HG03439 (cell line): ENCODE data around the gene RRN3.
"Not testable (repeated sequence)": the region's sequence is repeated elsewhere in the genome, so short reads cannot be mapped to it uniquely, and the experiment has no call there.

Source experiments
- ATAC-seq: cut with Tn5 transposase; IDR thresholded peaks from one replicate; pipeline ENCODE4 v1.9.1; 2021; ENCODE audit warnings: mild to moderate bottlenecking, moderate library complexity; ENCODE audit not compliant: unreplicated experiment

RRN3 gene, protein sequence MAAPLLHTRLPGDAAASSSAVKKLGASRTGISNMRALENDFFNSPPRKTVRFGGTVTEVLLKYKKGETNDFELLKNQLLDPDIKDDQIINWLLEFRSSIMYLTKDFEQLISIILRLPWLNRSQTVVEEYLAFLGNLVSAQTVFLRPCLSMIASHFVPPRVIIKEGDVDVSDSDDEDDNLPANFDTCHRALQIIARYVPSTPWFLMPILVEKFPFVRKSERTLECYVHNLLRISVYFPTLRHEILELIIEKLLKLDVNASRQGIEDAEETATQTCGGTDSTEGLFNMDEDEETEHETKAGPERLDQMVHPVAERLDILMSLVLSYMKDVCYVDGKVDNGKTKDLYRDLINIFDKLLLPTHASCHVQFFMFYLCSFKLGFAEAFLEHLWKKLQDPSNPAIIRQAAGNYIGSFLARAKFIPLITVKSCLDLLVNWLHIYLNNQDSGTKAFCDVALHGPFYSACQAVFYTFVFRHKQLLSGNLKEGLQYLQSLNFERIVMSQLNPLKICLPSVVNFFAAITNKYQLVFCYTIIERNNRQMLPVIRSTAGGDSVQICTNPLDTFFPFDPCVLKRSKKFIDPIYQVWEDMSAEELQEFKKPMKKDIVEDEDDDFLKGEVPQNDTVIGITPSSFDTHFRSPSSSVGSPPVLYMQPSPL

DNA sequence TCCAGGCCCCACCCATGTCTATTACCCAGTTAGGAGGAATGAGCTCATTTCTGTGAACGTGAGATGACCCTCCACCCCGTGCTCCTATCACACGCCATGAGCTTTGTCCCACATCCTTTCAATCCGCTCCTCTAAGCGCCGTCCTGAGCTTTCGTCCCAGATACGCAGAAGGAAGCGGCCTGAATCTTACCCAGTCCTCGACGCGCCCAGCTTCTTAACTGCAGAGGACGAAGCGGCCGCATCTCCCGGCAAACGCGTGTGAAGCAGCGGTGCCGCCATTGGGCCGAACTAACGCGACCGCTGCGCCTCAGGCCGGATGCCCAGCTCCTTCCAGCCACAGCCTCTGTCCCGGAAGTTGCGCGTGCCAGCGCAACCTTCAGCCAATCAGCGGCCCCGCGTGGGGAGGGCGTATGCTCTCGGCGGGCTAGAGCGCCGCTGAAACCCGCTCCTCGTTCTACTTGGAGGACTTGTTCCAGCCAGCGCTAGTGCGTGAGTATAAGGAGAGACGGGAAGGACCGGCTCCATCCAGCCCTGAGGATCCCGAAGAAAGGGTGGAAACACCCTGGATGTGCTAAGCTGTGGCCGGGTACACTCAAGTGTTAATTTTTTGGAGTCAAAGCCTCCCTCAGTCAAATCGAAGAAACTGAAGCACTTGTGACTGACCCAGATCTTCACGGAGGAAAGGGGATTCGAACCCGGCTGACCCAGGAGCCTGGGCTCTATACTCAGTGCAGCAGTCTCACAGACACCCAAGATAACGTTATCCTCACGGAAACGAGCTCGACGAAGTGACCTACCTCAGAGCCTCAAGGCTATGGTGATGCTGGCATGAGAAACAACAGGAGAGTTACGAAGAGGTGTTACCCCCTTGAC lies at the start of gene RRN3:
Gene RRN3, minus strand, starts transcription at position 318 of the 873 bp plus-strand sequence. Its CDS starts 39 bp downstream, at position 279.
- ATAC-seq, result peak; percentile 96

DNA sequence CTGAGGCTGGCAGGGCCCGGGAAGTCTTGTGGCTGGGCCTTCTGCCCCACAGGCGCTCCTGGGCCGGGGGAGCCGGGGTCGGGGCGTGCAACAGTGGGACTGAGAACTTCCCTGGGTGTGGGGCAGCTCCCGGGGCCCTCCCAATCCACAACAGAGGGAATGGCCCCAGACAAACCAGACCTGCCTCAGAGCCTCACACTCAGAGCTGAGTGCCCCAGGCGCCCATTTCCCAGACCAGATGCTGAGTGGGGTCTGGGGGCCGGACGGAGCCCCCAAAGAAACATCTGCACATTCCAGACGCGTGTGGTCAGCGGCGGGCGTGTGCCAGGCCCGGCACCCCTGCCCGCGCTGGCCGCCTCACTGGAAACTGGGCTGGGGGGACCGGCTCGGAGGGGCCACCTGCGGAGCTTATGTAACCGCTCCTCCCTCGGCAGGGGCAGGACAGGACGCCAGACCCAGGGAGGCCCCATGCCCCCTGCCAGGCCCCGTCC lies 49.6 kb upstream of the RRN3 start:
- ATAC-seq, result not testable (repeated sequence)

DNA sequence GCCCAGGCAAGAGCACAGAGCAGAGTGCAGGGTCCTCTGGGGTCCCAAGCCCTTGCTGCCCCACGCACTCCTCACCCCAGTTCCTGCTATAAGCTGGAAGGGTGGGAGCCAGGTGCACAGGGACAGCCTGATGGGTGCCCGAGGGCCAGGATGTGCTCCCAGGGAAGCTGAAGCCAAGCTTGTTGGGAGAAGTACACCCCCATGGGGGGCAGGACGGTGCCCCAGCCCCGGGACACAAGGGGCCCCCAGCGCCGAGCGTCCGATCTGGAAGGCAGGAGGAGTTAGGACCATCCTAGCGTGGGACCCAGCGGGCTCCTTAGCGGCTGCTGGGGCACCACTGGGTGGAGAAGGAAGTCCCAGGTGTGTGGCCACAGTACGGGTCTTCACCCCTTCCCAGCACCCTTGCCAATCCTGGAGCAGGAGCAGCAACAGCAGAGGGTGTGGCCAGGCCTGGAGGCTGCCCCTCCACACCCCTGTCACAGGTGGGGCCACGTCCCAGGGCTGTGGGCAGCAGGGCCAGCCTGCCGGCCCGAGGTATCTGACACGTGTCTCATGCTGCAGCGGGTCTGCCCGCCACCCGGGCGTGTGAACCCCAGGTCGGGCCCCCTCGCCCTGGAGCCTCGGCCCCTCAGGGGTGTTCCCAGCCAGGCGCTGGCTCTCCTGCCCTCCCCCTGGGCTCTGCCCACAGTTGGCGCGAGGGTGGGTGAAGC lies 49.0 kb upstream of the RRN3 start:
- not testable (repeated sequence) for ATAC-seq

DNA sequence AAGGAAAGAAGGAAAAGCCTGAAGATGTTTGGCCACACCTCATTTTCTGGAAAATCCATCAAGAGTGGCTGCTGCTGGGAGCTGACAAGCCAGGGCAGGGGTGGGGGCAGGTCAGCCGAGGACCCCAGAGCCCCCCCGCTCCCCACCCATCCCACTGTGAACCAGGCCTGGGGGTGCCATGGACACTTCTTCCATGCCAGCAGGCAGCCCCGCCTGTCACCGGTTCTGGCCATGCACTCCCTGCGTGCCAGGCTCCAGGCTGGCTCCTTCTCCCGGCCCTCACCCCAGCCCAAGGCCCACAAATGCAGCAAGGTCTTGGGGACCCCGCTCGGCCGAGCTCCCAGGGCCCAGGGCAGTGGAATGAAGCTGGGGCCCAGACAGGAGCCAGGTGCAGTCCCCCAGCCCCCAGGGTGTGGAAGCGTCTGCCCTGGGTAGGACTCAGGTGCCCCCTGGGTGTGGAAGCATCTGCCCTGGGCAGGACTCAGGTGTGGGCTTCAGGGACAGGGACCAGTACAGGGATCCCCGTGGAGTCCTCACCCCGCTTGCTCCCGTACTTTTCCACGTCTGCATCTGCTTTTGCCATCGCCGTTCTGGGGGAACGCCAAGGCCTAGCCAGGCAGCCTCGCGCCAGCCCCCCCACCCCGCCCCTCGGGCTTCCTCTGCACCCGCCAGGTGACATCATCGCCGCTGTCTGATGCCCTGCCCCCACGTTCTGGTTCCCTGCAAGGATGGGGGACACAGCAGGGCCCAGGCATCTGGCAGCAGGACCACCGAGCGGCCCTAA lies 48.2 kb upstream of the RRN3 start:
- not testable (repeated sequence) for ATAC-seq

DNA sequence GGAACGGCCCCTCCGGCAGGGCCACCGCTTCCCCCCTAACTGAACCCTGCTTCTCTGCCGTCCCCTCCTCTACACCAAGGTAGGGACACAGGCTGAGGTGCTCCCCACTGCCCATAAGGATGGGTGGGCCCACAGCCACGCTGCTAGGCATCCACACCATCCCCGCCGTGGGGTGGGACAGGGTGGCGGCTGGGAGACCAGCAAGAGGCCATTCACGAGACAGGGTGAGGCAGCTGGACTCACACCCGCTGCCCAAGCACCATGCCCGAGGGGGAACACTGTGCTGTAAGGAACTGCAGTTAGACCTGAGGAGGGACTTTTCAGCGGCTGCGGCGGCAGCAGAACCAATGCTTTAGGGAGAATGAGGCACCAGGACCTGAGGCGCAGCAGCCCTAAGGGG lies 47.5 kb upstream of the RRN3 start:
- no peak for ATAC-seq

DNA sequence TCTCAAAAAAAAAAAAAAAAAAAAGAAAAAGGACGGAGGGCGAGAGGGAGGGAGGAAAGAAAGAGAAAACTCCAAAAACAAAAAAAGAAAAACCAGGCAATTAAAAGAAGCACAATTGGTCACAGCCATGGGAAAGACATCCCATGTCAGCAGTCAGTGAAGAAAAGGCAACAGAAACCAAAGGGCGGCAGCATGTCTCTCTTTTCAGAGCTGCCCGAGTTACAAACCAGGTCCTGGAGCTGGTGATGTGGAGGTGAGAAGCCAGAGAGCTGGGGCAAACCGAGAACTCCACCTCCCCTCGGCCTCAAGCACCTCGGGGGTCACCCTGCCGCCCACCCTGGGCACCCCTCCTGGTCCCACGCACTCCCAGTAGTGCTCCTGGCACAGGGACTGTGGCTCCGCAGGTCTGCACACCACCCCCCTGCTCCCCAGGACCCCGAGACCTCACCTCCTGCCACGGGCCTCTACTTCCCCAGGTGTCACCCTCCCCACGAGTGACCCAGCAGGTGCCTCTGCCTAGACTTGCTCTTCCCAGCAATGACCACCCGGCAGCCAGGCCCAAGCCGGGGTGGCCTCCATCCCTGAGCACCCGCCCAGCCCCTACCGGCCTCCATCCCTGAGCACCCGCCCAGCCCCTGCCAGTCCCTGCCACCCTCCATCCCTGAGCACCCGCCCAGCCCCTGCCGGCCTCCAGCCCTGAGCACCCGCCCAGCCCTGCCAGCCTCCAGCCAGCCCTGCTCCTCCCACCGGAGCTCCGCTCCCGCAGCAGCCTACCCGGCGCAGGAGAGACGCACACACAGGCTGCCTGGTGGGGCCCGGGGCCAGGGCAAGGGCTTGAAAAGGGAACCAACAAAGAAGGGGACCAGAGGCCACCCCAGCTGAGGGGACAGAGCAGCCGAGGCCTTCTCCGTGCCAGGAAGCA lies 46.6 kb upstream of the RRN3 start:
- ATAC-seq, result not testable (repeated sequence)

DNA sequence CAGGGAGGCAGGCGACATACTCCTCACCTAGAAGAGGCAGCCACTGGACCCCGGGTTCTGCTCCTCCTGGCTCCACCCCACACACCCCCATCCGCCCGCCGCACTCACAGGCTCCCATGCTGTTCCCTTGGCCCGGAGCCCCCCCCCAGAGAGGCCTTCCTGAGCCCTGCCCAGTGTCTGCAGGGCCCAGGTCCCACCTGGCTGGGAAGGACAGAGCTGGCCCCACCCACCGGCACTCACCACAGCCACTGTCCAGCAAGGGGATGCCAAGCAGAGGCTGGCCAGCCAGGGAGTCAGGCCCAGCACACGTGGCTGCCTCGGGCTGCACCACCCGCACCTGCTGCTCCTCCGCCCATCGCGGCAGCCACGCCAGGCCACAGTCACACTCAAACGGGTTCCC lies 43.4 kb upstream of the RRN3 start:
- not testable (repeated sequence) for ATAC-seq

DNA sequence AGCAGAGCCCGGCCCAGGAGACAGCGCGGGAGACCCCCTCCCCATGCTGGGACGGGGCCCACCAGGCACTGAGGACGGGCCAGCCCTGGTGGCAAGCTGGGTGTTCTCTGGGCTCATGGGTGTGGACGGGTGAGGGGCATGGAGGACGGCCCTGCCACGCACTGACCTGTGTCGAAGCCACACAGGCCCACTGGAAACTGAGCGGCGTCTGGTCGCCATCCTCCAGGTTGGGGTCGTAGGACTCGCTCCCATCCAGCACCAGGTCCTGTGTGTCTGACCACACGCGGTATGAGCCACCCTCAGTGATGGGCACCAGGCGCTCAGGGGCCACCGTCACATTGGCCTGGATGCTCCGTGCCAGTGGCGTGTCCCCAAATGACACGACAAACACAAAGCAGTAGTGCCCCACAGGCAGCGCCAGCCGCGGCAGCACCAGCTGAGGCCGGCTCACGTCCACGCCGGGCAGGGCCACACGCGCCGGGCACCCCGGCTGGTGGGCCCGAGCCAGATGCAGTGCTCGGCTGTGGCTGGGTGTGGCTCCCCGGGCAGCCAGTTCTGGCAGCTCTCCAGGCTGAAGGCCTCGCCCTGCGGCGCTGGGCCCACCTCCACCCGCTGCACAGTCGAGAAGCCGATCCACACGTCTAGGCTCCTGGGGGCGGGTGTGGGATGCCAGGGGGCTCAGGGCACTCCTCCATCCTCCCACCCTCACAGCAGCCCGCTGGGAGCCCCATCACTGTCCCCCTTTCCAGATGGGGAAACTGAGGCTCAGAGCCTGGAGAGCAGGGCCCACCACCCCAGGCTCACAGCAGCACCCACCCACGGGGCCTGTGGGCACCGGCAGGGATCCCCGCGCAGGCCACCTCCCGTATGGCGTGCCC lies 41.6 kb upstream of the RRN3 start:
- not testable (repeated sequence) for ATAC-seq

DNA sequence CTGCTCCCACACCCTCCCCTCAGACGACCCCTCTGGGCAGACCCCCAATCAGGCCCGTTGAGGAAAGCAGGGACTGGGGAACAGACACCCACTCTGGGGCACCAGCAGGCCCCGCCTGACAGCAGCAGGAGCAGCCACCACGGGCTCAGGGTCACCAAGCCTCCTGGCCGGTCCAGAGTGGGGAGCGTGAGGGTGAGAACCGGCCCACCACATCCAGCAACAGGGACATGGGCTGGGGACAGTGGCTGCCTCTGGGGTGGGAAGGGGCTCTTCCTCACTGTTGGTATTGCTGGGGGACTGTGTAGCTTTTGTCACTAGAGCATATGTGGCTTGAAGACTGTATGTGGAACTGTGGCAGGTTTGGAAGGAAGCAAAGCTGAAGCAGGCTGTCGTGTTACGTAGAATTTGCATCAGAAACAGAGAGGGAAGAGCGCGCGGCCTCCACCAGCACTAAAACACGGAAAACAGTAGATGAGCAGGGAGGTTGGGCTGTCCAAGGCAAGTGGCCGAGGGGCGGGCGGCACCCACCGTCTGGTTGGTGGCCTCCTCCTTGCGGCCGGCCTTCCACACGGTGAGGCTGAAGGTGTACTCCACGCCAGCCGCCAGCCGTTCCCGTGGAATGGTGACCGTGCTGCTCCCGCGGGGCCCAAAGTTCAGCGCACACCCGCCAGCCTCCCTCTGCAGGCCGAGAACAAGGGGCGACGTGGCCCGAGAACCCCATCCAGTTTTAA lies 40.8 kb upstream of the RRN3 start:
- ATAC-seq, result not testable (repeated sequence)

DNA sequence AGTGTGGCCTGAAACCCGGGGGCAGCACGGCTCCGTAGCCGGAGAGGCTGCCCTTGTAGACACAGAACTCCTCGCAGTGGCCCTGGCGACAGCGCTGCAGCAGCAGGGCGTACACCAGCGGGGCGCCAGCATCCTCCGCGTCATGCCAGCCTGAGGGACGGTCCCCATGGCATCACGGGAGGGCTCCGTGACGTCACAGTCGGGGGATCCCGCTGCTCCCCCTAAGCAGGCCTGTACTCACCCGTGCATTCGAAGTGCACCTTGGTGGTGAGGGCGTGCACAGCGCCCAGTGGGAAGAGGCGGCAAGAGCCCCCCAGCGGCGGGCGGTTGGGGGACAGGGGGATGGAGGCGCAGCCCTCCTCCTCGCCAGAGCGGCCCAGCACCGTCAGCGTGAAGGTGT lies 39.5 kb upstream of the RRN3 start:
- ATAC-seq, result not testable (repeated sequence)

DNA sequence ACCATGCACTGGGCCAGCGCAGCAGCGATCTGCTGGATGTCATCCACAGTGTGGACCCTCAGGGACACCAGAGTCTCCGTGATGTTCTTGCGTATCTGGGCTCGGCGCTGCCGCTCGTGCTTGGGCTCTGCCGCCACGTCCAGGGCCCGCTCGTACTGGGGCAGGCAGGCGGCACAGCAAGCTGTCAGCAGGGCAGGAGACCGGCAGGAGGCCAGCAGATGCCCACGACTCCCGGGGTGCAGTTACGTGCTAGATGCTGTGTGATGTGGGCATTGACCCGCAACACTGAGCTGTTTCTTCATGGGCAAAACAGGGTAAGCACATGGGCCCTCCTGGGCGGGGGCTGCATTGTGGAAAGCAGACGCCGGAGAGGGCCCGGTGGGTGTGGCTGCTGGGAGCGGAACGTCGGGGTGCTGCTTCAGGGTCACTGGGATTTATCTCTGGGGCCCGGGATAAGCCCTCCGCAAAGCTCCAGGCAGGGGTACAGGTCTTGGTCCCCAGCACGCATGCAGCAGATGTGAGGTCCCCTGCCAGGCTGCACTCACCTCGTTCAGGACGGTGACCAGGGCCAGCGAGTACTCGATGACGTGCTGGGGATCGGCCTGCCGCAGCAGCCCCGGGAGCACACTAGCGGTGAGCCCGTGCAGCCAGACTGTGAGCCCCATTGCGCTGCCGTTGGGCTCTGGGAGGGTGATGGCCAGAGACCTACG lies 38.8 kb upstream of the RRN3 start:
- ATAC-seq, result not testable (repeated sequence)

DNA sequence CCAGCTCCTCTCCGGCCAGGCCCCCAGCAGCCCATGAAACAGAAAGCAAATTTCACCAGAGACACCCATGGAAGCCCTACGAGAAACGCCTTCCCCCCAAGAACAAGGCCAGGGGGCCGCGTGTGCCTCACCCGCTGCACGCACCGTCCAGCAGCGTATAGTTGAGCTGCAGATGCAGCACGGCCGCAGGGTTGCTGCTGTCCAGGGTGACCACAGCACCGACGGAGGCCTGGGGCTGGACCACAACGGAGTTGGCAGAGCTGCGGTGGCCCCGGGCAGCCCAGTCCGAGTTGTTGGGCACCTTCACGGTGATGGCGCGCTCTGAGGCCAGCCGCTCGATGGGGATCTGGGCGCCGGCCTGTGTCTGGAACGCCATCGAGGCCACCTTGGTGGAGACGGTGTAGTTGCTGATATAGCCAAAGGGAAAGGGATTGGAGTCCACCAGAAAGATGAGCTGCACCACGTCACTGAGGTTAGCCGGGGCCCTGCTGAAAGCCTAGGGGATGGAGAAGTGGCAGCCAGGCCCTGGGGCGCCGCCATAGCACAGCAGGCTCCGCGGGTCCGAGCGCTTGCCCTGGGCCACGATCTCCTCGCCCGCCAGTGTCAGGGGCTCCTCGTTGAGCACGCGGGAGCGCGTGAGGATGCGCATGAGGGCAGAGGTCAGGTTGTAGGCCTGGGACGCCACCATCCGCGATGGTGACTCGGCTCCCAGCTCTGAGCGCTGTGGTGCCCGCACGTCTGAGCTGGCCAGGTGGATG lies 37.0 kb upstream of the RRN3 start:
- ATAC-seq, result not testable (repeated sequence)

DNA sequence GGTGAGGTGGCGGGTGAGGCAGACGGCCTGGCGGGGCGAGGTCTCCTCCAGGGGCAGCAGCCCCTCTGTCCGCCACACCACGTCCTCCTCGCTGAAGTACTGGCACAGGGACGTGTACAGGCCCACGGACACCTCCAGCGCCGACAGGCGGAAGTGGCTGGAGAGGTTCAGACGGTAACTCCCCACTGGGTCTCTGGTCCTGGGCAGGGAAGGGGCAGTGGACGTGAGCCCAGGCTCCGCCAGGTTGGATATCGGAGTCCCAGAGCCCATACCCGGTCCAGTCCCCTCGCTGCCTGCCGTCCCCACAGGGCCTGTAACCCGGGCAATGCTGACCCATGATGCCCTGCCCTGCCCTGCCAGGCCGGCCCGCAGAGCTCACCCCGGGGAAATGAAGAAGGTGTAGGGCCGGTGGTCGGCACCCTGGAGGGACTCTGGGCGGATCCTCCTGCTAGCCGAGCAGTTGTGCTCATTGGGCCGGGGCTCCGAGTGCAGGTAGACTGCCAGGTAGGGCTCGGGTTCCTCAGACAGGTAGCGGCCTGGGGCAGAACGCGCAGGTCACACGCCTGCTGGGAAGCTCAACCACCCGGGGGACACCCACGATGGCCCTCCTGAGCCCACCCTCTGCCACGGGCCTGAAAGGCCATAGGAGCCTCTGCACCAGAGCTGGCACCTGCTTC lies 36.3 kb upstream of the RRN3 start:
- ATAC-seq, result not testable (repeated sequence)

DNA sequence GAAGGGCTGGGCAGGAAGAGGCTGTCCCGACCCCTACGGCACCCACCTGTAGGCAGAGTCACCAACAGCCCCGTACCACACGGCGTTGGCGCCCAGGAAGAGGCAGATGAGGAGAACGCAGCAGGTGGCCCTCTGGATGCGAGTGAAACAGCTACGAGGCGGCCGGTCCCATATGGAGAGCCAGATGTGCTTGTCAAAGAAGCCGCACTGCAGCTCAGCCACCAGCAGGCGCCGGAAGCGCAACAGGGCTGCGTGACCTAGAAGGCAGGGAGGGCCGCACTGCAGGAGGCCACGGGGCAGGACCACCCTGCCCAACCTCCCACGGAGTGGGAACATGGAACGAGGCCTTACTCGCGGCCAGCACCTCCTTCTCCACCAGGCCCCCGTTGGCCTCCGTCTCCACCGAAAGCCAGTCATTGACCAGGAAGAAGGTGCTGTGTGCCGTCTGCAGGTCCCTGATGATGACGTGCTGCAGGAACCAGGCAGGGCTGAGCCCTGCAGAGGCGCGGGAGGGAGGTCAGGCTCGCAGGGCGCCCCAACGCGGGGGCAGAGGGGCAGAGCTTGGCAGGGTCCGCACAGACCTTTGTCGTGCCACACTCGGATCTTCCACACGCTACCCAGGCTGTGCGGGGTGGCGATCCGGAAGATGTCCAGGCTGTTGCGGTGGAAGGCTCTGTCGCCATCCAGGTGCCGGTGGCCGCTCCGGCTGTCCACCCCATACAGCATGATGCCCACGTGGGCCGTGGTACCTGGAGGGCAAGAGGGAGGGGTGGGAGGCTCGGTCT lies 33.8 kb upstream of the RRN3 start:
- ATAC-seq, result not testable (repeated sequence)
